Stimulated activated naive B cell treated with anti-CD40 and anti-IgM and Interleukin-4, amounts not matched to agents 10 μg/mL and 1 μg/mL and 100 μg/mL, for 72 hours (primary cell): Measurements from ENCODE around the gene FOXA2.

Experiments used
- ATAC-seq, 2 donors: fragments of 150-1000 bp; cut with Tn5 transposase; replicated peaks; 2 replicates each; pipeline ENCODE4 v1.10.0; 2021; ENCODE audit warnings: moderate library complexity in 1 of 2
- DNase-seq: peaks from one replicate; pipeline ENCODE4 v3.0.0; 2021
- H3K27ac Mint-ChIP-seq: one replicate; pipeline ENCODE4 v1.8.0; 2022; ENCODE audit warnings: mild to moderate bottlenecking, mixed read lengths
- H3K27me3 Mint-ChIP-seq, 2 donors: one replicate each; pipeline ENCODE4 v1.8.0; 2022; ENCODE audit warnings: mixed read lengths in 2 of 2
- H3K36me3 Mint-ChIP-seq, 2 donors: one replicate each; pipeline ENCODE4 v1.8.0; 2022; ENCODE audit warnings: mixed read lengths in 2 of 2, mild to moderate bottlenecking in 1 of 2
- H3K4me1 Mint-ChIP-seq, 2 donors: one replicate each; pipeline ENCODE4 v1.8.0; 2022; ENCODE audit warnings: mixed read lengths in 2 of 2, mild to moderate bottlenecking in 1 of 2
- H3K4me3 Mint-ChIP-seq, 2 donors: one replicate each; pipeline ENCODE4 v1.8.0; 2022; ENCODE audit warnings: mild to moderate bottlenecking in 2 of 2, mixed read lengths in 2 of 2, moderate library complexity in 1 of 2
- H3K9me3 Mint-ChIP-seq, 2 donors: one replicate each; pipeline ENCODE4 v1.8.0; 2022; ENCODE audit warnings: mixed read lengths in 2 of 2, mild to moderate bottlenecking in 1 of 2

The FOXA2 gene

GRCh38 chr20:22579711-22580697 is 4.4 kb downstream of the FOXA2 start:
- no peak overlapping the region for H3K4me3 Mint-ChIP-seq
- H3K27me3 Mint-ChIP-seq = peaks cover 69 to 92% of the 10 kb centered on the region in 2 donors
- peak overlapping the region; percentile 62 for H3K27ac Mint-ChIP-seq
- peaks cover 13 to 35% of the 10 kb centered on the region in 2 donors for H3K4me1 Mint-ChIP-seq
- H3K9me3 Mint-ChIP-seq = peaks cover 2 to 3% of the 10 kb centered on the region in 2 donors
- peaks cover 5 to 7% of the 10 kb centered on the region in 2 donors for H3K36me3 Mint-ChIP-seq
- DNase-seq (no peak), ATAC-seq (no peak)

- H3K4me1 Mint-ChIP-seq = peaks cover 13 to 36% of the 10 kb centered on the region in 2 donors
- no peak overlapping the region for H3K4me3 Mint-ChIP-seq
- H3K36me3 Mint-ChIP-seq = peaks cover 5 to 7% of the 10 kb centered on the region in 2 donors
- peaks cover 2 to 3% of the 10 kb centered on the region in 2 donors for H3K9me3 Mint-ChIP-seq
- H3K27me3 Mint-ChIP-seq = peaks cover 74 to 97% of the 10 kb centered on the region in 2 donors
- no peak for DNase-seq
- H3K27ac Mint-ChIP-seq = no peak overlapping the region
- no peak for ATAC-seq
Measured at GRCh38 chr20:22579119-22579427, 5.3 kb downstream of the FOXA2 start.

GRCh38 chr20:22578221-22579118 is 5.9 kb downstream of the FOXA2 start:
- peaks cover 13 to 34% of the 10 kb centered on the region in 2 donors for H3K4me1 Mint-ChIP-seq
- peak overlapping the region; percentile 72 for H3K27ac Mint-ChIP-seq
- ATAC-seq = no peak
- H3K9me3 Mint-ChIP-seq = peaks cover 2 to 3% of the 10 kb centered on the region in 2 donors
- peak overlapping the region in 1 of 2 donors; percentile 56 for H3K4me3 Mint-ChIP-seq
- peaks cover 5 to 7% of the 10 kb centered on the region in 2 donors for H3K36me3 Mint-ChIP-seq
- no peak for DNase-seq
- peaks cover 74 to 97% of the 10 kb centered on the region in 2 donors for H3K27me3 Mint-ChIP-seq

DNA sequence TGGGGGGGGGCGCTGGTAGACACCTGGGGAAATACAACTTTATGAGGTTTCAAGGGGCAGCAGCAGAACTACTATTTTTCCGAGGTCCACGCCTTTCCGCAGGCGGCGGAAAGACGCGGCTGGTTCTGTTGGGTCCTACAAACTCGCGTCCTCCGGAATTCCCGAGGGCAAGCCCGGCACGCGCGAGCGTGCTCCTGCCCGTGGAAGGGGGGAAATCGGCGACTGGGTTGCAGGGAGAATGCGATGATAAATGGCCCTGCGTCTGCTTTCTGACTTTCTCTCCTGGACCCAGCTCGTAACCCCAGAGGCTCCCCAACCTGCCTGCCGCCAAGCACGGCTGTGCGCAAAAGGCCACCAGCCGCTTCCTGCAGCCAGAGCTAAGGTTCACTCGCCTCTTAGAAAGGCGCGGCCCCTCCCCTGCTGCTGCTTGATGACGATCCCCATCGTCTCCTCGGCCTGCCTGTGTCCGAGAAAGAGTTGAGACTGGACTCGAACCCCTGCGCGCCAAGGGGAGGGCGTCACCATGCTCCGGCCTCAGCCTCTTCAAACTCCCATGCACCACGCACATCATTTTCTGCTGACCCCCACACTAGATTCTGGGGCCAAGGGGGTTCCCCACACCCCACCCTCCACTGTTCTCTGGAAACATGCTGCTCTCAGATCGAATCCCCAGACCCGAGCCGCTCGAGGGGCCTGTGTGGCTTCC is 6.7 kb downstream of the FOXA2 start:
- DNase-seq (no peak), ATAC-seq (no peak)
- H3K27me3 Mint-ChIP-seq = peaks cover 78 to 100% of the 10 kb centered on the region in 2 donors
- H3K4me3 Mint-ChIP-seq = peak overlapping the region; percentile 41 to 56
- H3K36me3 Mint-ChIP-seq = peaks cover 5 to 7% of the 10 kb centered on the region in 2 donors
- peak overlapping the region; percentile 72 for H3K27ac Mint-ChIP-seq
- H3K4me1 Mint-ChIP-seq = peaks cover 11 to 28% of the 10 kb centered on the region in 2 donors
- peaks cover 2 to 3% of the 10 kb centered on the region in 2 donors for H3K9me3 Mint-ChIP-seq

DNA sequence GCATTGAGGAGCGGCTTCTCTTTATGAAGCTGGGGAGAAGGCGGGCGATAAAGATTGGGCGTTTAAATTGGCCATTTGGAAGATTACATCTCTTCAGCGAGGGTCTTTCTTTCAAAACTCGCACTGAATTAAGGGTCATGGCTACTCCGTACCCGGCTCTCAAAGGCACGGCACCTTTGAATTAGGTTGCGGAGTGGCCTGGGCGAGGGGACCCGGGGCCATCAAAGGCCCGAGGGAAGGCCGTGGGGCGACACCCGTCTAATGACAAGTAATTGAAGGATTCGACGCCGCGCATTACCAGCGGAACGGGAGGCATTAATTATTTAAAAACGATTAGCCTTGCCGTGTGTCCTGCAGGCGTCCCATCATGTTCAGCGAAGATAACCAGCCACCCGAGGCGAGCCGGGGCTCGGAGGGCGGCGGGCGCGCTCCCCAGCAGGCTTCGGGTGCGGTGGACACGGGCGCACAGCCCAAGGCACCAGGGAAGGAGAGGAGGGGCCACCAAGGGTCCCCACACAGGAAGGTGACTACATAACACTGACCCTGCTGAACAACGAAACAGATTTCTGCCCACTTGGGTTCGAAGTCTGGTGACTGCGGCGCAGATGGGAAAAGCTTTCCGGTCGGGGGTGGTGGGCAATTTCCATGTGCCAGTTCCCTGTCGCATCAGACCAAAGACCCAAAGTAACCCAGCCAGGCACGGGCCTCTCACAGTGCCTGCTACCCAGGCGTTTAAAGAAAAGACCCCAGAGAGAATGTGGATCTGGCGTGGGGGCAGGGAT is 7.4 kb downstream of the FOXA2 start:
- DNase-seq (no peak), ATAC-seq (no peak)
- peaks cover 81 to 100% of the 10 kb centered on the region in 2 donors for H3K27me3 Mint-ChIP-seq
- peaks cover 11 to 23% of the 10 kb centered on the region in 2 donors for H3K4me1 Mint-ChIP-seq
- peak overlapping the region; percentile 83 for H3K27ac Mint-ChIP-seq
- peaks cover 5 to 7% of the 10 kb centered on the region in 2 donors for H3K36me3 Mint-ChIP-seq
- peaks cover 2 to 3% of the 10 kb centered on the region in 2 donors for H3K9me3 Mint-ChIP-seq
- peak overlapping the region in 1 of 2 donors; percentile 25 for H3K4me3 Mint-ChIP-seq

DNA sequence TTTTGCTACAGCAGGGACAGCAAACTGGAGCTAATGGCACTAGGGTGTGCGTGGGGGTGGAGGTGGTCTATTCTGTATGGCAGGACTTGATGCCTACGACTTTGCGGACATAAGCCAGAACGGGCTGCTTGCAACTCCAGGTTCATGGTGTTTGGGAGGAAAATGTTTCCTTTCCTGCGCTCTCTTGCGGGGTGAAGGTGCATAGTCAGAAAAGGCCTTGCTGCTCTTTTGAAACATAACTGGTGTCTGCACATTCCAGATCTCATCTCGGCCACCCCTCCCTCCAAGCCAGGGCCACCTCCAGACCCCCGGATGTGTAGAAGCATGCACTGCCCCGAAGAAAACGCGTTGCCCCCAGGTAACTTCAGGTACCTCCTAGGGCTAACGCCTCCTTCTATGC is 8.1 kb downstream of the FOXA2 start:
- Mint-ChIP-seq H3K27me3 (peaks cover 81 to 100% of the 10 kb centered on the region in 2 donors), H3K27ac (no peak overlapping the region), H3K4me1 (peaks cover 9 to 19% of the 10 kb centered on the region in 2 donors), H3K36me3 (peaks cover 2 to 3% of the 10 kb centered on the region in 2 donors), H3K9me3 (peaks cover 0 to 3% of the 10 kb centered on the region in 2 donors), H3K4me3 (no peak overlapping the region)
- ATAC-seq = no peak
- DNase-seq = no peak

DNA sequence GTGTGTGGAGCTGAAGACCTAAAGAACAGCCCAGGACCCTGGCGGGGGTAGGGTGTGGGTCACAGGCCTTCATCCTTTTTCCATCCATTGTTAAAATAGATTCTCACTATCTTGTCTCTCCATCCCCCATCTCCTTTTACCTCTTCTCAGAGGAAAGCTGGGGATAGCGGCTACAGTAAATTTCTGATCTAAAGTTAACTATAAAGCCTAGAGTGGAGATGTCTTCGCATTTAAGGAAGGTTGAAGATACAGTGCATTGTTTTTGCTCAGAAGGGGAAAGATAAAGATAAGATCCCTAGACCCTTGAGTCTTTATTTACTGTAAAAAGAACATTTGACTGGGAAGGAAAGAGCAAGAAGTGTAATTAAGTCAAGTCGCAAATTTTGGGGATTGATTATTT is 8.6 kb downstream of the FOXA2 start:
- Mint-ChIP-seq H3K27me3 (peaks cover 86 to 100% of the 10 kb centered on the region in 2 donors), H3K36me3 (peaks cover 2 to 3% of the 10 kb centered on the region in 2 donors), H3K4me1 (peaks cover 9 to 19% of the 10 kb centered on the region in 2 donors), H3K9me3 (peaks cover 0 to 3% of the 10 kb centered on the region in 2 donors), H3K4me3 (no peak overlapping the region), H3K27ac (no peak overlapping the region)
- no peak for DNase-seq
- no peak for ATAC-seq

DNA sequence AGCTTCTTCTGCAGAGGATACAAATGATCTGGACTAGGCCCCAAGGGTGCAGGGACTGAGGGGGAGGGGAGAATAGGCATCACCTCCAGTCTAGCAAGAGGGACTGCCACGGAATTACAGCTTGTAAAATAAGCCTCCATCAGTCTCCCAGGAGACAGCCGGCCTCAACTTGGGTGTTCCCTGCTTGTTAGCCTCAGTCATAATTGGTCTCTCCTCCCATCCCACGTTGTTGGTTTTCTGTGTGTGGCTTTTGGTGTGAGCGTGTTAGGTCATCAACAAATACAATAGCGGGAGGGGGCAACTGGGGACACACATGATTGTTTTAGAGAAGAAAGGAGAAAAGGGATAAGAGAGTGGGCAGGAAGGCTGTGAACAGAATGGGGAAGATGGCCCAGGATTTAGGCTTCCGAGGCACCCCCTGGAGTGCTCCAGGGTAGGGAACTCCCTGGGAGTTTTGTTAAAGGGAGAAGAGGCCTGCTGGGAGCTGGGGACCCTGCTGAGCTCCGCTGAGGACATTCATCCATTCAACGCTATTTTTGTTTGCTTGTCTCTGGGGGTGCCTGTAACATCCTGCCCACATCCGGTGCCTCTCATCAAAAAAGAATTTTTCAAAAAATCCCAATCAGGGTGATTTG is 9.2 kb downstream of the FOXA2 start:
- no peak overlapping the region for H3K27ac Mint-ChIP-seq
- DNase-seq (no peak), ATAC-seq (no peak)
- H3K27me3 Mint-ChIP-seq = peaks cover 81 to 96% of the 10 kb centered on the region in 2 donors
- peaks cover 9 to 19% of the 10 kb centered on the region in 2 donors for H3K4me1 Mint-ChIP-seq
- peaks cover 0 to 2% of the 10 kb centered on the region in 2 donors for H3K36me3 Mint-ChIP-seq
- no peak overlapping the region for H3K4me3 Mint-ChIP-seq
- H3K9me3 Mint-ChIP-seq = no peaks in the 10 kb centered on the region

- Mint-ChIP-seq H3K36me3 (peaks cover 0 to 2% of the 10 kb centered on the region in 2 donors), H3K4me3 (no peak overlapping the region), H3K4me1 (peaks cover 9 to 19% of the 10 kb centered on the region in 2 donors), H3K9me3 (no peaks in the 10 kb centered on the region), H3K27ac (no peak overlapping the region), H3K27me3 (peaks cover 76 to 90% of the 10 kb centered on the region in 2 donors)
- ATAC-seq (no peak), DNase-seq (no peak)
Measured at GRCh38 chr20:22574545-22575086, 9.8 kb downstream of the FOXA2 start.

DNA sequence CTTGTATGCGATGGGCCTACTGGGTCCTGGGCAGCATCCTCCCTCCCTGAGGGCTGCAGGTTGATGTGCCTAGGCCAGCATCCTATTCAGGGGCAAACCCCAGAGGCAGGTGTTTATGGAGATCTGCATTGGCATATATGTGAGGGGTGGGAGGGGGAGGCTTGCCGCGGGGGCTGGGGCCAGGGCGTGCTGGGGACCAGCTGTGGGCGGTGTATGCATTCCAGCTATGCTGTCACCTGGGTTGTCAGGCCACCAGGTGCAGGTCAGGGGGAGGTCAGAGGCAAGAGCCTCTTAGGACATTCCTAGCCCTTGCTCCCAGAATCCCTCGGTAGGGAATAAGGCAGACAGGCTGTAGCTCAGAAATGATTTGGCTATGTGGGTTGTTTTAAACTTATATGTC is 11.9 kb downstream of the FOXA2 start:
- Mint-ChIP-seq H3K36me3 (peaks cover 0 to 2% of the 10 kb centered on the region in 2 donors), H3K9me3 (no peaks in the 10 kb centered on the region), H3K4me3 (no peak overlapping the region), H3K4me1 (peaks cover 2 to 18% of the 10 kb centered on the region in 2 donors), H3K27ac (no peak overlapping the region), H3K27me3 (peaks cover 76 to 86% of the 10 kb centered on the region in 2 donors)
- ATAC-seq = no peak
- DNase-seq = no peak

- peaks cover 2 to 18% of the 10 kb centered on the region in 2 donors for H3K4me1 Mint-ChIP-seq
- ATAC-seq (no peak), DNase-seq (no peak)
- peaks cover 0 to 2% of the 10 kb centered on the region in 2 donors for H3K36me3 Mint-ChIP-seq
- H3K27ac Mint-ChIP-seq = no peak overlapping the region
- no peak overlapping the region for H3K4me3 Mint-ChIP-seq
- no peaks in the 10 kb centered on the region for H3K9me3 Mint-ChIP-seq
- peaks cover 78 to 86% of the 10 kb centered on the region in 2 donors for H3K27me3 Mint-ChIP-seq
Measured at GRCh38 chr20:22572023-22572422, 12.3 kb downstream of the FOXA2 start.

- no peaks in the 10 kb centered on the region for H3K36me3 Mint-ChIP-seq
- ATAC-seq = no peak
- H3K27me3 Mint-ChIP-seq = peaks cover 62 to 73% of the 10 kb centered on the region in 2 donors
- no peaks in the 10 kb centered on the region for H3K9me3 Mint-ChIP-seq
- H3K27ac Mint-ChIP-seq = no peak overlapping the region
- no peak for DNase-seq
- peaks cover 2 to 5% of the 10 kb centered on the region in 2 donors for H3K4me1 Mint-ChIP-seq
- H3K4me3 Mint-ChIP-seq = no peak overlapping the region
Measured at GRCh38 chr20:22569353-22569752, 15.0 kb downstream of the FOXA2 start.
